Osteoblast (primary cell): ENCODE results near the gene RETREG1. TPM values are rescaled to one million over a fixed set of nuclear protein-coding genes. Genes with fewer than 3 reads are reported as not detected.

Experiments
- DNase-seq: peaks from one replicate; pipeline ENCODE4 v3.0.0; 2011; ENCODE audit warnings: low spot score, mixed read lengths; ENCODE audit not compliant: insufficient read length; ENCODE audit errors: missing footprints
- H2AFZ ChIP-seq: 2 replicates; pipeline ENCODE4 v1.6.0; 2011; ENCODE audit warnings: mild to moderate bottlenecking, low read length
- H3K27ac ChIP-seq: 2 replicates; pipeline ENCODE4 v1.5.1; 2011; ENCODE audit warnings: mild to moderate bottlenecking, low read depth, low read length, moderate library complexity
- H3K27me3 ChIP-seq: 2 replicates; pipeline ENCODE4 v1.6.0; 2012; ENCODE audit warnings: mild to moderate bottlenecking, control low read depth, inconsistent platforms, low read length, moderate library complexity; ENCODE audit not compliant: insufficient read depth
- H3K36me3 ChIP-seq: 2 replicates; pipeline ENCODE4 v1.5.1; 2011; ENCODE audit warnings: mild to moderate bottlenecking, low read length, control low read depth, moderate library complexity; ENCODE audit not compliant: insufficient read depth
- H3K4me1 ChIP-seq: 2 replicates; pipeline ENCODE4 v1.5.1; 2011; ENCODE audit warnings: mild to moderate bottlenecking, low read length, control low read depth, moderate library complexity; ENCODE audit not compliant: insufficient read depth
- H3K4me2 ChIP-seq: 2 replicates; pipeline ENCODE4 v1.6.0; 2011; ENCODE audit warnings: mild to moderate bottlenecking, low read length; ENCODE audit not compliant: insufficient read depth
- H3K4me3 ChIP-seq: fragments of 200-600 bp; sonication (generic); 3 replicates; pipeline ENCODE4 v1.5.1; 2012; ENCODE audit warnings: mild to moderate bottlenecking, low read length, inconsistent platforms; ENCODE audit not compliant: insufficient read depth
- H3K79me2 ChIP-seq: 2 replicates; pipeline ENCODE4 v1.6.0; 2012; ENCODE audit warnings: mild to moderate bottlenecking, low read length, control low read depth, inconsistent platforms; ENCODE audit not compliant: insufficient read depth
- H3K9me3 ChIP-seq: 2 replicates; pipeline ENCODE4 v1.5.1; 2011; ENCODE audit warnings: low read depth, low read length, control low read depth
- H4K20me1 ChIP-seq: 2 replicates; pipeline ENCODE4 v1.6.0; 2012; ENCODE audit warnings: mild to moderate bottlenecking, low read length, control low read depth; ENCODE audit not compliant: insufficient read depth
- CTCF ChIP-seq: IDR thresholded peaks from 2 replicates; pipeline ENCODE4 v1.5.1; 2011; ENCODE audit warnings: mild to moderate bottlenecking, low read depth, low read length, moderate library complexity; ENCODE audit errors: extremely low read depth
- total RNA-seq: library from RNA; depleted of rRNA; stranded (reverse); fragments of >200 nt; gene quantifications from 2 replicates; pipeline ENCODE4 v1.2.3, GENCODE V29; 2012

Gene RETREG1
- total RNA-seq, 1 donor: 8.3 TPM

- H3K27ac ChIP-seq: no peak overlapping the region
- no peaks in the 10 kb centered on the region for H3K4me1 ChIP-seq
- no peaks in the 10 kb centered on the region for H3K79me2 ChIP-seq
- H3K27me3 ChIP-seq: no peaks in the 10 kb centered on the region
- no peak overlapping the region for H2AFZ ChIP-seq
- H3K36me3 ChIP-seq: no peaks in the 10 kb centered on the region
- DNase-seq: no peak
- H3K4me3 ChIP-seq: no peak overlapping the region
- H3K4me2 ChIP-seq: no peak overlapping the region
- H4K20me1 ChIP-seq: no peaks in the 10 kb centered on the region
- TF ChIP-seq CTCF: no peak
- H3K9me3 ChIP-seq: no peaks in the 10 kb centered on the region
Measured at GRCh38 chr5:16600946-16601345, 15.9 kb downstream of the RETREG1 start.

- H2AFZ ChIP-seq: no peak overlapping the region
- H3K79me2 ChIP-seq: no peaks in the 10 kb centered on the region
- no peak for DNase-seq
- H3K4me2 ChIP-seq: no peak overlapping the region
- H3K27ac ChIP-seq: no peak overlapping the region
- no peaks in the 10 kb centered on the region for H3K27me3 ChIP-seq
- H4K20me1 ChIP-seq: no peaks in the 10 kb centered on the region
- no peaks in the 10 kb centered on the region for H3K36me3 ChIP-seq
- H3K4me1 ChIP-seq: no peaks in the 10 kb centered on the region
- H3K4me3 ChIP-seq: no peak overlapping the region
- no peaks in the 10 kb centered on the region for H3K9me3 ChIP-seq
- TF ChIP-seq CTCF: no peak
Measured at GRCh38 chr5:16600397-16600796, 16.4 kb downstream of the RETREG1 start.

GRCh38 chr5:16597946-16598694 lies 18.7 kb downstream of the RETREG1 start:
- no peak overlapping the region for H3K27ac ChIP-seq
- no peak overlapping the region for H3K4me2 ChIP-seq
- no peaks in the 10 kb centered on the region for H3K9me3 ChIP-seq
- no peaks in the 10 kb centered on the region for H4K20me1 ChIP-seq
- H3K27me3 ChIP-seq: no peaks in the 10 kb centered on the region
- no peak overlapping the region for H3K4me3 ChIP-seq
- TF ChIP-seq CTCF: no peak
- no peak for DNase-seq
- H3K36me3 ChIP-seq: no peaks in the 10 kb centered on the region
- peaks cover 3% of the 10 kb centered on the region for H3K4me1 ChIP-seq
- no peak overlapping the region for H2AFZ ChIP-seq
- no peaks in the 10 kb centered on the region for H3K79me2 ChIP-seq

- Histone ChIP-seq H2AFZ (no peak overlapping the region), H3K9me3 (no peaks in the 10 kb centered on the region), H3K4me1 (peaks cover 3% of the 10 kb centered on the region), H3K36me3 (no peaks in the 10 kb centered on the region), H3K27me3 (no peaks in the 10 kb centered on the region), H3K4me2 (no peak overlapping the region), H4K20me1 (no peaks in the 10 kb centered on the region), H3K27ac (no peak overlapping the region), H3K79me2 (no peaks in the 10 kb centered on the region), H3K4me3 (no peak overlapping the region)
- no peak for DNase-seq
- no peak for TF ChIP-seq CTCF
Measured at GRCh38 chr5:16596581-16596940, 20.2 kb downstream of the RETREG1 start.
